MM.1S (cell line): ENCODE measurements around the gene KLHDC10.

Experiments used
- CTCF ChIP-seq: fragments of 300-600 bp; sonication (generic); IDR thresholded peaks from 2 replicates; pipeline ENCODE4 v1.5.1; 2016; ENCODE audit warnings: antibody characterized with exemption, low read length, mixed read lengths
- EZH2 ChIP-seq: fragments of 300-600 bp; sonication (generic); optimal IDR thresholded peaks from 2 replicates; pipeline ENCODE3; 2017; ENCODE audit warnings: low read depth, mild to moderate bottlenecking, antibody characterized with exemption, low read length, mixed read lengths
- EZH2phosphoT487 ChIP-seq: fragments of 300-600 bp; sonication (generic); IDR thresholded peaks from 2 replicates; pipeline ENCODE4 v1.6.1; 2018; ENCODE audit warnings: antibody characterized with exemption, low read length

- no peak for TF ChIP-seq CTCF
- TF ChIP-seq EZH2, result no peak
- TF ChIP-seq EZH2phosphoT487, result no peak
Measured at GRCh38 chr7:130131191-130131834, 61.0 kb downstream of the KLHDC10 start.
